ENCODE results near the gene CCDC121. TPM values are rescaled to one million over a fixed set of nuclear protein-coding genes. Genes with fewer than 3 reads are reported as not detected.

Gene CCDC121
- total RNA-seq, 1 experiment from 2014 or later, result 0.87 TPM

DNA sequence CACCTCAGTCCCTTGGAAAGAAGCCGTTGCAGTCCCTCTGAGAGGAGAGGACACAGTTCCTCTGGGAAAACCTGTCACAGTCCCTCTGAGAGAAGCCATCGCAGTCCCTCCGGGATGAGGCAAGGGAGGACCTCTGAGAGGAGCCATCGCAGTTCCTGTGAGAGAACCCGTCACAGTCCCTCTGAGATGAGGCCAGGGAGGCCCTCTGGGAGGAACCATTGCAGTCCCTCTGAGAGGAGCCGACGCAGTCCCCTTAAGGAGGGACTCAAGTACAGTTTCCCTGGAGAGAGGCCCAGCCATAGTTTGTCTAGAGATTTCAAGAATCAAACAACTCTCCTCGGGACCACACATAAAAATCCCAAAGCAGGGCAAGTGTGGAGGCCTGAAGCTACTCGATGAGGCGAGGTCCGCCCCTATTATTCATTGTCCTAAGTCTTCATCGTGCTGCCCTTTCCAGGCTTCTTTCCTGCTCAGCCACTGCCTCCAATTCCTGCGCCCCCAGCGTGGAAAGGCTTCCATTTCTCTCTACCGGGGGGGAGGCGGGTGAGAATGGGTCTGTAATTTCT, 46.6 kb downstream of the CCDC121 start:
- Histone ChIP-seq H3K9ac (ENCODE audit: low read length) (no peak overlapping the region), H3K27ac (ENCODE audit: low read length) (no peak overlapping the region), H3F3A (ENCODE audit: low read length, unreplicated experiment) (no peaks in the 10 kb centered on the region), H3K9me3 (ENCODE audit: low read length) (no peaks in the 10 kb centered on the region), H4K20me1 (ENCODE audit: low read length) (no peaks in the 10 kb centered on the region), H3K4me1 (ENCODE audit: insufficient read depth, low read length) (no peaks in the 10 kb centered on the region), H3K9me2 (replicated peaks; ENCODE audit: low read length) (no peaks in the 10 kb centered on the region), H3K79me2 (ENCODE audit: low read length) (no peaks in the 10 kb centered on the region), H3K4me2 (ENCODE audit: low read length) (no peak overlapping the region), H3K36me3 (ENCODE audit: low read depth, low read length) (no peaks in the 10 kb centered on the region), H2AFZ (ENCODE audit: low read length) (no peak overlapping the region), H3K4me3 (ENCODE audit: low read length) (no peak overlapping the region), H3K27me3 (ENCODE audit: low read length) (no peaks in the 10 kb centered on the region)
- DNase-seq (no peak), ATAC-seq (no peak)
- intact Hi-C loops (cut with micrococcal nuclease), result no loop called here
- no TSS peak for BruUV-seq (replicated peaks)
- TF ChIP-seq EZH2 (IDR thresholded peaks at IDR 0.05; ENCODE audit: low read length, unreplicated experiment) (no peak), EZH2phosphoT487 (IDR thresholded peaks at IDR 0.05; ENCODE audit: borderline replicate concordance, low read length) (no peak)
- TF ChIP-seq, protein P1, sequence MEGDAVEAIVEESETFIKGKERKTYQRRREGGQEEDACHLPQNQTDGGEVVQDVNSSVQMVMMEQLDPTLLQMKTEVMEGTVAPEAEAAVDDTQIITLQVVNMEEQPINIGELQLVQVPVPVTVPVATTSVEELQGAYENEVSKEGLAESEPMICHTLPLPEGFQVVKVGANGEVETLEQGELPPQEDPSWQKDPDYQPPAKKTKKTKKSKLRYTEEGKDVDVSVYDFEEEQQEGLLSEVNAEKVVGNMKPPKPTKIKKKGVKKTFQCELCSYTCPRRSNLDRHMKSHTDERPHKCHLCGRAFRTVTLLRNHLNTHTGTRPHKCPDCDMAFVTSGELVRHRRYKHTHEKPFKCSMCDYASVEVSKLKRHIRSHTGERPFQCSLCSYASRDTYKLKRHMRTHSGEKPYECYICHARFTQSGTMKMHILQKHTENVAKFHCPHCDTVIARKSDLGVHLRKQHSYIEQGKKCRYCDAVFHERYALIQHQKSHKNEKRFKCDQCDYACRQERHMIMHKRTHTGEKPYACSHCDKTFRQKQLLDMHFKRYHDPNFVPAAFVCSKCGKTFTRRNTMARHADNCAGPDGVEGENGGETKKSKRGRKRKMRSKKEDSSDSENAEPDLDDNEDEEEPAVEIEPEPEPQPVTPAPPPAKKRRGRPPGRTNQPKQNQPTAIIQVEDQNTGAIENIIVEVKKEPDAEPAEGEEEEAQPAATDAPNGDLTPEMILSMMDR (conservative IDR thresholded peaks at IDR 0.05; ENCODE audit: low read depth, low read length), result no peak
- CTCF ChIA-PET, result no interaction called here
- POLR2A ChIA-PET (ENCODE audit: unreplicated experiment), result no interaction called here

DNA sequence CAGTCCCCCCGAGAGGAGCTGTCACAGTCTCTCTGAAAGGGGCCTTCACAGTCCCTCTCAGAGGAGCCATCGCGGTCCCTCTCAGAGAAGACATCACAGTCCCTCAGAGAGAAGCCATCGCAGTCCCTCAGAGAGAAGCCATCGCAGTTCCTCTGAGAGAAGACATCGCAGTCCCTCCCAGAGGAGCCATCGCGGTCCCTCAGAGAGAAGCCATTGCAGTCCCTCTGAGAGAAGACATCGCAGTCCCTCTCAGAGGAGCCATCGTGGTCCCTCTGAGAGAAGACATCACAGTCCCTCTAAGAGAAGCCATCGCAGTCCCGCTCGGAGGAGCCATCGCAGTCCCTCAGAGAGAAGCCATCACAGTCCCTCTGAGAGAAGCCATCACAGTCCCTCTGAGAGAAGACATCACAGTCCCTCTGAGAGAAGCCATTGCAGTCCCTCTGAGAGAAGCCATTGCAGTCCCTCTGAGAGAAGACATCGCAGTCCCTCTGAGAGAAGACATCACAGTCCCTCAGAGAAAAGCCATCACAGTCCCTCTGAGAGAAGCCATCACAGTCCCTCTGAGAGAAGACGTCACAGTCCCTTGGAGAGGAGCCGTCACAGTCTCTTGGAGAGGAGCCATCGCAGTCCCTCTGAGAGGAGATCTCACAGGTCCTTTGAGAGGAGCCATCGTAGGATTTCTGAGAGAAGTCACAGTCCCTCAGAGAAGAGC, 47.2 kb downstream of the CCDC121 start:
- Histone ChIP-seq H3K9me3 (ENCODE audit: low read length) (no peaks in the 10 kb centered on the region), H3F3A (ENCODE audit: low read length, unreplicated experiment) (no peaks in the 10 kb centered on the region), H3K9ac (ENCODE audit: low read length) (no peak overlapping the region), H3K79me2 (ENCODE audit: low read length) (no peaks in the 10 kb centered on the region), H2AFZ (ENCODE audit: low read length) (no peak overlapping the region), H3K4me3 (ENCODE audit: low read length) (no peak overlapping the region), H3K4me1 (ENCODE audit: insufficient read depth, low read length) (no peaks in the 10 kb centered on the region), H3K4me2 (ENCODE audit: low read length) (no peak overlapping the region), H3K36me3 (ENCODE audit: low read depth, low read length) (no peaks in the 10 kb centered on the region), H3K27me3 (ENCODE audit: low read length) (no peaks in the 10 kb centered on the region), H3K9me2 (replicated peaks; ENCODE audit: low read length) (no peaks in the 10 kb centered on the region), H3K27ac (ENCODE audit: low read length) (no peak overlapping the region), H4K20me1 (ENCODE audit: low read length) (no peaks in the 10 kb centered on the region)
- DNase-seq (no peak), ATAC-seq (no peak)
- TF ChIP-seq EZH2phosphoT487 (IDR thresholded peaks at IDR 0.05; ENCODE audit: borderline replicate concordance, low read length) (no peak), EZH2 (IDR thresholded peaks at IDR 0.05; ENCODE audit: low read length, unreplicated experiment) (no peak)
- TF ChIP-seq, protein P1 (conservative IDR thresholded peaks at IDR 0.05; ENCODE audit: low read depth, low read length), result no peak
- POLR2A ChIA-PET (ENCODE audit: unreplicated experiment), result no interaction called here
- CTCF ChIA-PET, result no interaction called here
- no TSS peak for BruUV-seq (replicated peaks)
- intact Hi-C loops (cut with micrococcal nuclease), result no loop called here

Other genes starting within 250 kb of the CCDC121 start
- gene ZNF513, start 248.3 kb downstream of the CCDC121 start, total RNA-seq (2014; rRNA removed), result 7.4 and 9.7 TPM in 2 replicates
- gene PPM1G, start 219.4 kb downstream of the CCDC121 start, total RNA-seq (2014; rRNA removed), result 122 and 133 TPM in 2 replicates
- 66.6 and 69.3 TPM in 2 replicates for gene NRBP1, start 200.4 kb downstream of the CCDC121 start, total RNA-seq (2014; rRNA removed)
- gene KRTCAP3, start 186.6 kb downstream of the CCDC121 start, total RNA-seq (2014; rRNA removed), result 0.22 TPM in 1 of 2 replicates, not detected in the other
- gene IFT172, start 139.3 kb downstream of the CCDC121 start, total RNA-seq (2014; rRNA removed), result 12.8 and 22.9 TPM in 2 replicates
- gene FNDC4, start 133.8 kb downstream of the CCDC121 start, total RNA-seq (2014; rRNA removed), result 1.7 and 4.7 TPM in 2 replicates
- not detected in 2 replicates for gene GCKR, start 132.2 kb downstream of the CCDC121 start, total RNA-seq (2014; rRNA removed)
- gene ZNF512, start 46.0 kb downstream of the CCDC121 start, total RNA-seq (2014; rRNA removed), result not detected in 2 replicates
- 40.9 and 46.8 TPM in 2 replicates for gene GPN1, start within 50 bp of the CCDC121 start, total RNA-seq (2014; rRNA removed)
- gene SUPT7L, start 34.6 kb upstream of the CCDC121 start, total RNA-seq (2014; rRNA removed), result 23.4 and 27.2 TPM in 2 replicates
- gene SLC4A1AP, start 34.9 kb upstream of the CCDC121 start, total RNA-seq (2014; rRNA removed), result 29.1 and 30.3 TPM in 2 replicates
- gene MRPL33, start 142.7 kb upstream of the CCDC121 start, total RNA-seq (2014; rRNA removed), result 95.7 and 110 TPM in 2 replicates